GM19043 (cell line): ENCODE data around the gene GOLGA6C.
"Not testable (repeated sequence)": the region's sequence is repeated elsewhere in the genome, so short reads cannot be mapped to it uniquely, and the experiment has no call there.

Experiments used
- ATAC-seq: cut with Tn5 transposase; IDR thresholded peaks from one replicate; pipeline ENCODE4 v1.9.1; 2021; ENCODE audit warnings: low read depth; ENCODE audit not compliant: unreplicated experiment

The GOLGA6C gene

DNA sequence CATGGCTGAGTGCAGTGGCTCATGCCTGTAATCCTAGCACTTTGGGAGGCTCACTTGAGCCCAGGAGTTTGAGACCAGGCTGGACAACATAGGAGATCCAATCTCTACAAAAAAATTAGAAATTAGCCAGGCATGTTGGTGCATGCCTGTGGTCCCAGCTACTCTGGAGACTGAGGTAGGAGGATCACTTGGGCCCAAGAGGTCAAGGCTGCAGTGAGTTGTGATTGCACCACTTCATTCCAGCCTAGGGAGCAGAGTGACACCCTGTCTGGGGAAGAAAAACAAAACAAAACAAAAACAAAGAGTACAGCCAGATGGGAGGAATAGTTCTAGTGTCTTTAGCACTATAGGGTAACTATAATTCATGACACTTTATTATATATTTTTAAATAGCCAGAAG lies 51.6 kb downstream of the GOLGA6C start:
- ATAC-seq: no peak

GRCh38 chr15:75312548-75312947 lies 54.4 kb downstream of the GOLGA6C start:
- ATAC-seq: not testable (repeated sequence)

GRCh38 chr15:75313116-75313845 lies 55.1 kb downstream of the GOLGA6C start:
- ATAC-seq: no peak

- ATAC-seq: no peak
Observed at GRCh38 chr15:75314552-75315290, 56.6 kb downstream of the GOLGA6C start.

DNA sequence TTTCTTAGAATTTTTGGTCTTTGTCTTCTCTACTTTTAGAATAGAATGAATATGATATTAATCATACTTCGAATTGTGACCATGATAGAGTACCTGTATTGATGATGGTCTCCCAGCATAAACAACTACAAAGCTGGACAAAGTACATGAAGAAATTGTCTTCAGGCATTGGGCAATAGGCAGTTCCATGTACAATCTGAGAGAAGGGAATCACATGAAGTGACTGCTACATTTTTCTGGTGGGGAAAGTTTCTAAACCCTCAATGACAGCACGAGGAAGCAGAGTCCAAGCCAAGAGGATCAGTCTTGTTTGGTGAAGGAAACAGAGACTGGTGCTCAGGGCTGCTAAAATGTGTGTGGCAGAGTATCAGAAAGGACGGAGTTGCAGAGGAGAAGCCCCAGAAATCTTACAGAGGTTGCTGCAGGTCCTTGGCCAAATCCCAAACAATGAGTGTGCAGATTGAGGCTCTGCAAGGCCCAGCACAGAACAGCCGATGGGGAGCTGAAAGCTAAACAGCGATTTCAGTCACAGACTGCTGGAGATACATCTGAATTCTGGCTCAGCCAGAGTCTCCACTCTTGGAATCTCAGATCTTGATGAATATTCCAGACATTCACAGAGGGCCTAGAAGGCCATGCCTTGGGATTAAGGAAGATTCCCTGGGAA lies 61.2 kb downstream of the GOLGA6C start:
- not testable (repeated sequence) for ATAC-seq
